Ecto neural progenitor cell (in vitro differentiated cells): ENCODE data around the gene SPDYE11.
"Not testable (repeated sequence)": the region's sequence is repeated elsewhere in the genome, so short reads cannot be mapped to it uniquely, and the experiment has no call there.

ENCODE experiments used
- DNase-seq: peaks from one replicate; pipeline ENCODE4 v3.0.0-alpha.2; 2018; ENCODE audit warnings: low spot score

Gene SPDYE11, protein sequence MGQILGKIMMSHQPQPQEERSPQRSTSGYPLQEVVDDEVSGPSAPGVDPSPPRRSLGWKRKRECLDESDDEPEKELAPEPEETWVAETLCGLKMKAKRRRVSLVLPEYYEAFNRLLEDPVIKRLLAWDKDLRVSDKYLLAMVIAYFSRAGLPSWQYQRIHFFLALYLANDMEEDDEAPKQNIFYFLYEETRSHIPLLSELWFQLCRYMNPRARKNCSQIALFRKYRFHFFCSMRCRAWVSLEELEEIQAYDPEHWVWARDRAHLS

DNA sequence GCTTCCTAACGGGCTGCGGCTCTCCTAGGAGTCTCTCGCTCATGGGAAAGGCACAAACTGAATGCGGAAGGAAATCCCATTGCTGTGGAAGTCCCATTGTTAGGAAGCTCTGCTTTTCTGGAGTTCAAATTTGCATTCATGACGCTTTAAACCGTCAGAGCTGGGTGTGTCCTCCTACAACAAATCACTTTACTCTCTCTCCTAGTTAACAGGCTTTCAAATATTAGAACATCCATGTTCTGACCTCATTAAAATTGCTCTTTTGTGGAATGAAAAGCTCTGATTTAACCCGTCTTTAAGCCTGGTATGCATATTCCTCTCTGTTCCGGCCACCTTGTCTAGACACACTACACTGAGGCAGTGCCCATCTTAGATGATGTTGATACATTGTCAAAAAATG lies at the start of gene SPDYE11:
Gene SPDYE11, minus strand, starts transcription at position 101 of the 400 bp plus-strand sequence. CDS start 1,800 bp downstream, outside the sequence.
- not testable (repeated sequence) for DNase-seq

DNA sequence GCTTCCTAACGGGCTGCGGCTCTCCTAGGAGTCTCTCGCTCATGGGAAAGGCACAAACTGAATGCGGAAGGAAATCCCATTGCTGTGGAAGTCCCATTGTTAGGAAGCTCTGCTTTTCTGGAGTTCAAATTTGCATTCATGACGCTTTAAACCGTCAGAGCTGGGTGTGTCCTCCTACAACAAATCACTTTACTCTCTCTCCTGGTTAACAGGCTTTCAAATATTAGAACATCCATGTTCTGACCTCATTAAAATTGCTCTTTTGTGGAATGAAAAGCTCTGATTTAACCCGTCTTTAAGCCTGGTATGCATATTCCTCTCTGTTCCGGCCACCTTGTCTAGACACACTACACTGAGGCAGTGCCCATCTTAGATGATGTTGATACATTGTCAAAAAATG lies 28.2 kb upstream of the SPDYE11 start, which contains the start of gene SPDYE9:
Gene SPDYE9, minus strand, starts transcription at position 101 of the 400 bp plus-strand sequence. CDS start 1,800 bp downstream, outside the sequence.
- DNase-seq, result not testable (repeated sequence)

DNA sequence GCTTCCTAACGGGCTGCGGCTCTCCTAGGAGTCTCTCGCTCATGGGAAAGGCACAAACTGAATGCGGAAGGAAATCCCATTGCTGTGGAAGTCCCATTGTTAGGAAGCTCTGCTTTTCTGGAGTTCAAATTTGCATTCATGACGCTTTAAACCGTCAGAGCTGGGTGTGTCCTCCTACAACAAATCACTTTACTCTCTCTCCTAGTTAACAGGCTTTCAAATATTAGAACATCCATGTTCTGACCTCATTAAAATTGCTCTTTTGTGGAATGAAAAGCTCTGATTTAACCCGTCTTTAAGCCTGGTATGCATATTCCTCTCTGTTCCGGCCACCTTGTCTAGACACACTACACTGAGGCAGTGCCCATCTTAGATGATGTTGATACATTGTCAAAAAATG lies 28.0 kb downstream of the SPDYE11 start, which contains the start of gene SPDYE8:
Gene SPDYE8, minus strand, starts transcription at position 101 of the 400 bp plus-strand sequence. CDS start 1,800 bp downstream, outside the sequence.
- not testable (repeated sequence) for DNase-seq

DNA sequence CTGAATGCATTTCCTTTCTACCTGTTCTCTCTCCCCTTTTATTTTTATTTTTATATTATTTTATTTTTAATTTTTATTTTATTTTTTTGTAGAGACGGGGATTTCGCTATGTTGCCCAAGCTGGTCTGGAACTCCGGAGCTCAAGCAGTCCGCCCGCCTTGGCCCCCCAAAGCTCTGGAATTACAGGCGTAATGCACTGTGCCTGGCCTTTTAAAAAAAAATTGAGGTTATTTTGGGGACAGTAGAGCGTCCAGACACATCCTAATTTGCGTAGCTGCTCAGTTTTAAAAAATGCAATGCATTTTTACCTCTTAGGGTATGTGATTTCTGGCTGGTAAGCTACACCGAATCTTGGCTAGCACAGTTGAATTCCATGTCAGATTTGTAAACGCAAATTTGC lies 51.2 kb downstream of the SPDYE11 start:
- not testable (repeated sequence) for DNase-seq

DNA sequence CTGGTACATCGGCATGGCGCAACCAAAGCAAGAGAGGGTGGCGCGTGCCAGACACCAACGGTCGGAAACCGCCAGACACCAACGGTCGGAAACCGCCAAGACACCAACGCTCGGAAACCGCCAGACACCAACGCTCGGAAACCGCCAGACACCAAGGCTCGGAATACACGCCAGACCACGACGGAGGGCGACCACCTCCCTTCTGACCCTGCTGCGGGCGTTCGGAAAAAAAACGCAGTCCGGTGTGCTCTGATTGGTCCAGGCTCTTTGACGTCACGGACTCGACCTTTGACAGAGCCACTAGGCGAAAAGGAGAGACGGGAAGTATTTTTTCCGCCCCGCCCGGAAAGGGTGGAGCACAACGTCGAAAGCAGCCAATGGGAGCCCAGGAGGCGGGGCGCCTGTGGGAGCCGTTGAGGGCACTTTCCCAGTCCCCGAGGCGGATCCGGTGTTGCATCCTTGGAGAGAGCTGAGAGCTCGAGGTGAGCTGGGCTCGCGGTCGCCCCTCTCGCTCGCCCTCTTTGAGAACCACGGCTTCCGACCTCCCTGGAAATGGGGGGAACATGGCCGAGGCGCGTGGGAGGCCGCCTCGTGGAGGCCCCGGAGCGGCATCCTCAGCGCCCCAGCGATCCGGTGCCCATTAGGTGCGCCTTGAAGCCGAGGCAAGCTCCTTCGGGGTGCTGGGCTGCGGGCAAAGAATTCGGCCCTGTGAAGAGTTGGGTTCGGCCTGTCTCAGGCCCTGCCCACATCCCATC lies 51.8 kb downstream of the SPDYE11 start:
- peak; percentile 93 for DNase-seq

DNA sequence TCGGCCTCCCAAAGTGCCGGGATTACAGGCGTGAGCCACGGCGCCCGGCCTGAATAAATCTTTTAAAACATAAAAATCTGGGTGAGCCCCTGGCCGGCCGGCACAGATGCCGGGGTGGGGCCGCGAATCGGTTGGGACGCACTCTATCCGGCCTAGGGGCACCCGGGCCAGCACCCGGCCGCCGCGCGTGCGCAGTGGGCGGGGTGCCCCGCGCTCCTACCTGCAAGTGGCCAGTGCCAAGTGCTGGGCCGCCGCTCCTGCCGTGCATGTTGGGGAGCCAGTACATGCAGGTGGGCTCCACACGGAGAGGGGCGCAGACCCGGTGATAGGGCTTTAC lies 52.4 kb downstream of the SPDYE11 start:
- not testable (repeated sequence) for DNase-seq

DNA sequence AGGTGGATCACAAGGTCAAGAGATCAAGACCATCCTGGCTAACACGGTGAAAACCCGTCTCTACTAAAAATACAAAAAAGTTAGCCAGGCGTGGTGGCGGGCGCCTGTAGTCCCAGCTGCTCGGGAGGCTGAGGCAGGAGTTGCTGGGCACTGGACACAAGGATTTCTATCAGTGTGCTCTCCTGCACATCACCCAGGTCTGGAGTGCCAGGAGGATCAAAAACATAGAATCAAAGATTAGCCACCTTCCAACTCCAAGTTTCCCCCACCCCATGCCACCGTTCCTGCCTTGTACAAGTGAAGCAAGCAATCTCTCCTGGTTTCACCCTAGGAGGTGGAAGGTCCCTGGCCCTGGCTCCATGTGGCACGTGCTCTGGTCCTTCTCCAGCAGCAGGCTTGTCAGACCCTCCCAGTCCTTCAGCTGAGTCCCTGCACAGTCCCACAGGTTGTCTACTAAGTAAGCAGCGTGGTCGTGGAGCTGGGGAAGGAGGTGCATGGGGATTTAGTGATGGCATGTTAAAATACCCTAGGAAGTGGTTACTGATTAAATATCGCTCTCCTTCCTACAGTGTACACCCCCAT lies 59.7 kb downstream of the SPDYE11 start:
- DNase-seq, result not testable (repeated sequence)
